ENCODE data around the gene ZNF234.

The ZNF234 gene

GRCh38 chr19:44207126-44207803 is 65.9 kb downstream of the ZNF234 start:
- peak; percentile 56 to 71 (median 63) for DNase-seq
- Histone ChIP-seq H3K4me1 (ENCODE audit: control insufficient read depth, insufficient read depth, low read length, poor library complexity, severe bottlenecking) (no peaks in the 10 kb centered on the region), H3K9me3 (ENCODE audit: control insufficient read depth, low read length) (no peaks in the 10 kb centered on the region), H3K27ac (ENCODE audit: insufficient read depth, low read length, poor library complexity, severe bottlenecking) (peak overlapping the region; percentile 40), H3K36me3 (ENCODE audit: control insufficient read depth, insufficient read depth, low read length) (no peaks in the 10 kb centered on the region), H3K27me3 (replicated peaks; ENCODE audit: control insufficient read depth, insufficient read depth, low read length, poor library complexity, severe bottlenecking) (no peaks in the 10 kb centered on the region), H3K4me3 (ENCODE audit: insufficient read depth, low read depth, low read length, poor library complexity, severe bottlenecking) (peak overlapping the region; percentile 69)

Measured in effector memory CD4-positive, alpha-beta T cell (primary cell).